Loucy (cell line): ENCODE results near the gene ABCC6.

Experiments used
- H2AFZ ChIP-seq: fragments of 200-600 bp; sonication (generic); 2 replicates; pipeline ENCODE4 v1.6.0; 2016; ENCODE audit warnings: antibody characterized with exemption, mild to moderate bottlenecking, low read length, moderate library complexity
- H3F3A ChIP-seq: fragments of 200-600 bp; 2 replicates; pipeline ENCODE4 v1.6.0; 2016; ENCODE audit warnings: antibody characterized with exemption, low read depth, mild to moderate bottlenecking
- H3K27me3 ChIP-seq: fragments of 200-600 bp; sonication (generic); 2 replicates; pipeline ENCODE4 v1.6.1; 2014; ENCODE audit warnings: low read length, mild to moderate bottlenecking; ENCODE audit not compliant: insufficient read depth, poor library complexity, severe bottlenecking
- H3K36me3 ChIP-seq: fragments of 200-600 bp; sonication (generic); 2 replicates; pipeline ENCODE4 v1.6.1; 2016; ENCODE audit warnings: low read length; ENCODE audit not compliant: insufficient read depth
- H3K4me1 ChIP-seq: fragments of 200-600 bp; sonication (generic); 2 replicates; pipeline ENCODE4 v1.5.1; 2014; ENCODE audit warnings: low read length, mild to moderate bottlenecking; ENCODE audit not compliant: insufficient read depth, poor library complexity, severe bottlenecking
- H3K4me2 ChIP-seq: fragments of 200-600 bp; sonication (generic); 2 replicates; pipeline ENCODE4 v1.6.0; 2014; ENCODE audit warnings: antibody characterized with exemption, low read length, low read depth, mild to moderate bottlenecking; ENCODE audit not compliant: poor library complexity, severe bottlenecking
- H3K4me3 ChIP-seq: fragments of 200-600 bp; sonication (generic); 2 replicates; pipeline ENCODE4 v1.5.1; 2014; ENCODE audit warnings: low read length, mild to moderate bottlenecking, mixed read lengths; ENCODE audit not compliant: poor library complexity, severe bottlenecking
- H3K79me2 ChIP-seq: fragments of 200-600 bp; sonication (generic); 2 replicates; pipeline ENCODE4 v1.6.1; 2014; ENCODE audit warnings: low read length; ENCODE audit not compliant: insufficient read depth
- H3K9ac ChIP-seq: fragments of 200-600 bp; sonication (generic); 2 replicates; pipeline ENCODE4 v1.6.0; 2014; ENCODE audit warnings: mild to moderate bottlenecking, low read depth, low read length, moderate library complexity; ENCODE audit not compliant: poor library complexity, severe bottlenecking
- H3K9me2 ChIP-seq: fragments of 200-600 bp; sonication (generic); replicated peaks from 2 replicates; pipeline ENCODE4 v1.6.1; 2016; ENCODE audit warnings: low read depth, low read length, mixed read lengths
- H3K9me3 ChIP-seq: fragments of 200-600 bp; sonication (generic); 2 replicates; pipeline ENCODE4 v1.6.1; 2014; ENCODE audit warnings: mild to moderate bottlenecking, antibody characterized with exemption, low read length, low read depth; ENCODE audit not compliant: insufficient read depth
- H4K20me1 ChIP-seq: fragments of 200-600 bp; sonication (generic); 2 replicates; pipeline ENCODE4 v1.6.0; 2014; ENCODE audit warnings: antibody characterized with exemption, low read length, mild to moderate bottlenecking; ENCODE audit not compliant: insufficient read depth, poor library complexity, severe bottlenecking
- CTCF ChIP-seq: fragments of 200-600 bp; sonication (generic); conservative IDR thresholded peaks from 2 replicates; pipeline ENCODE4 v1.5.1; 2014; ENCODE audit warnings: mild to moderate bottlenecking, antibody characterized with exemption, low read length
- EZH2phosphoT487 ChIP-seq: fragments of 200-600 bp; IDR thresholded peaks from 2 replicates; pipeline ENCODE4 v1.6.1; 2018; ENCODE audit warnings: antibody characterized with exemption, mild to moderate bottlenecking, moderate library complexity, borderline replicate concordance

Gene ABCC6

GRCh38 chr16:16172991-16173390 is 50.3 kb downstream of the ABCC6 start:
- Histone ChIP-seq H3K79me2 (no peaks in the 10 kb centered on the region), H3K36me3 (no peaks in the 10 kb centered on the region), H3K9ac (no peak overlapping the region), H3F3A (no peaks in the 10 kb centered on the region), H3K4me2 (no peak overlapping the region), H3K4me3 (no peak overlapping the region), H2AFZ (no peak overlapping the region), H3K9me3 (peaks cover 3% of the 10 kb centered on the region; the same call in 1 of the 2 replicates), H4K20me1 (no peaks in the 10 kb centered on the region), H3K4me1 (no peaks in the 10 kb centered on the region), H3K27me3 (no peaks in the 10 kb centered on the region), H3K9me2 (no peaks in the 10 kb centered on the region)
- TF ChIP-seq CTCF (no peak), EZH2phosphoT487 (no peak)

GRCh38 chr16:16171332-16171919 is 51.9 kb downstream of the ABCC6 start:
- peaks cover 3% of the 10 kb centered on the region; the same call in 1 of the 2 replicates for H3K9me3 ChIP-seq
- H3K4me3 ChIP-seq = no peak overlapping the region
- H3K27me3 ChIP-seq = no peaks in the 10 kb centered on the region
- H3K9me2 ChIP-seq = no peaks in the 10 kb centered on the region
- TF ChIP-seq EZH2phosphoT487 (no peak), CTCF (no peak)
- no peaks in the 10 kb centered on the region for H3F3A ChIP-seq
- H3K36me3 ChIP-seq = no peaks in the 10 kb centered on the region
- H3K9ac ChIP-seq = no peak overlapping the region
- no peak overlapping the region for H2AFZ ChIP-seq
- H3K4me2 ChIP-seq = no peak overlapping the region
- no peaks in the 10 kb centered on the region for H3K79me2 ChIP-seq
- no peaks in the 10 kb centered on the region for H3K4me1 ChIP-seq
- no peaks in the 10 kb centered on the region for H4K20me1 ChIP-seq

- Histone ChIP-seq H3K27me3 (no peaks in the 10 kb centered on the region), H3K9me2 (no peaks in the 10 kb centered on the region), H3K36me3 (no peaks in the 10 kb centered on the region), H3F3A (no peaks in the 10 kb centered on the region), H2AFZ (no peak overlapping the region), H3K4me1 (no peaks in the 10 kb centered on the region), H4K20me1 (no peaks in the 10 kb centered on the region), H3K9ac (no peak overlapping the region), H3K4me3 (no peak overlapping the region), H3K4me2 (no peak overlapping the region), H3K9me3 (no peaks in the 10 kb centered on the region), H3K79me2 (no peaks in the 10 kb centered on the region)
- TF ChIP-seq CTCF = no peak
- no peak for TF ChIP-seq EZH2phosphoT487
Measured at GRCh38 chr16:16169615-16170014, 53.7 kb downstream of the ABCC6 start.
